GM23248 (cell line): ENCODE measurements around the gene METTL8.

Experiments
- EZH2 ChIP-seq: fragments of 200-600 bp; sonication (generic); IDR thresholded peaks from 2 replicates; pipeline ENCODE4 v1.6.1; 2018; ENCODE audit warnings: antibody characterized with exemption, mild to moderate bottlenecking; ENCODE audit not compliant: insufficient read depth, poor library complexity, severe bottlenecking
- EZH2phosphoT487 ChIP-seq: fragments of 200-600 bp; sonication (generic); IDR thresholded peaks from 2 replicates; pipeline ENCODE4 v1.6.1; 2018; ENCODE audit warnings: antibody characterized with exemption, moderate library complexity, mild to moderate bottlenecking, low read depth; ENCODE audit not compliant: insufficient read depth

DNA sequence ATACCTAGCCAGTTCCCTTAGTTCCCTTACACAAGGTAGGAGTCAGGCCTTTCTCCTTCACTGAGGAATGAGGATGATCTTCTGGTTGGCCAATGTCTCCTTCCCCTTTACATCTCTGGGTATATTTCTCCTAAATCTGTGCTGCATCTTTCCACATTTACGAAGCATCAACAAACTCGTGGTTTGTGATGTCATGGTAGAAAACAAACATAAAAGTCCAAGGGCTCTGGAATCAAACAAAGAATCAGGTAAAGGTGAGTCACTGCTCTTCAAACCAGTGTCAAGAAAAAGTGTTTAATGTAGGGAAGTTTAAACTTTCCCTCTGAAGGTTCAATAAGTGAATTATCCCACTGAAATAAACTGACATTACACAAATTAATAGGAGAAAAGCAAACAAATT, 122.9 kb downstream of the METTL8 start:
- TF ChIP-seq EZH2 (no peak), EZH2phosphoT487 (no peak)
